Measurements from ENCODE around the gene SELE. TPM values are rescaled to one million over a fixed set of nuclear protein-coding genes. Genes with fewer than 3 reads are reported as not detected.
"Not testable (repeated sequence)": the region's sequence is repeated elsewhere in the genome, so short reads cannot be mapped to it uniquely, and the experiment has no call there.

Gene SELE
- total RNA-seq, 2 experiments from 2014 or later: not detected

- Mint-ChIP-seq H3K4me1 (peaks cover 92% of the 10 kb centered on the region), H3K27ac (peak overlapping the region; percentile 93), H3K27me3 (no peaks in the 10 kb centered on the region), H3K36me3 (peaks cover 85% of the 10 kb centered on the region), H3K4me3 (peak overlapping the region; percentile 29), H3K9me3 (peaks cover 5% of the 10 kb centered on the region)
- no peak for DNase-seq
Measured at GRCh38 chr1:169701261-169702005, 32.4 kb downstream of the SELE start.

- H3K27ac Mint-ChIP-seq: peak overlapping the region; percentile 85
- no peak for DNase-seq
- H3K4me1 Mint-ChIP-seq: peaks cover 91% of the 10 kb centered on the region
Measured at GRCh38 chr1:169699707-169700106, 34.2 kb downstream of the SELE start.

DNA sequence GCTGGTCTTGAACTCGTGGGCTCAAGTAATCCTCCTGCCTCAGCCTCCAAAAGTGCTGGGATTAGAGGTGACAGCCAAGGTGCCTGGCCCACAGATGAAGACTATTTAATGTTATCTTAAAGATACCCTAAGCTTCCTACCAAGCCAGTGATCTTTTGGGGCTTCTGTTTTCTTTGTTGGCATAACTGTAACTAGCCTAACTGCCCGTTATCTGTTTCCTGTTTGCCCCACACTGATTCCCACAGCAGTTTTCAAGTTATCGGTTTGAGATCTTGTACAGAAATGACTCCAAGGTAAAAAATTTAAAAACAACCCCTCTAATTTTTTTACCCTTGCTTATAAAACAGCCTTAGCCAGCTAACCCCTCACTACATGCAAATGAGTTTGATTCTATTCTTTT lies 34.9 kb downstream of the SELE start:
- Mint-ChIP-seq H3K9me3 (peaks cover 5% of the 10 kb centered on the region), H3K4me3 (no peak overlapping the region), H3K4me1 (peaks cover 92% of the 10 kb centered on the region), H3K27ac (peak overlapping the region; percentile 85), H3K27me3 (no peaks in the 10 kb centered on the region), H3K36me3 (peaks cover 83% of the 10 kb centered on the region)
- no peak for DNase-seq

More at GRCh38 chr1:169699707-169700106, 34.2 kb downstream of the SELE start:
- Mint-ChIP-seq H3K27me3 (no peaks in the 10 kb centered on the region), H3K9me3 (peaks cover 5% of the 10 kb centered on the region), H3K36me3 (peaks cover 83% of the 10 kb centered on the region), H3K4me3 (no peak overlapping the region)

- Mint-ChIP-seq H3K27me3 (no peaks in the 10 kb centered on the region), H3K27ac (peak overlapping the region; percentile 85), H3K4me3 (no peak overlapping the region), H3K4me1 (peaks cover 92% of the 10 kb centered on the region), H3K36me3 (peaks cover 78% of the 10 kb centered on the region), H3K9me3 (peaks cover 5% of the 10 kb centered on the region)
- DNase-seq: no peak
Measured at GRCh38 chr1:169697755-169698154, 36.1 kb downstream of the SELE start.

- Mint-ChIP-seq H3K36me3 (peaks cover 73% of the 10 kb centered on the region), H3K4me3 (peak overlapping the region; percentile 27)
Measured at GRCh38 chr1:169696273-169697100, 37.4 kb downstream of the SELE start.

DNA sequence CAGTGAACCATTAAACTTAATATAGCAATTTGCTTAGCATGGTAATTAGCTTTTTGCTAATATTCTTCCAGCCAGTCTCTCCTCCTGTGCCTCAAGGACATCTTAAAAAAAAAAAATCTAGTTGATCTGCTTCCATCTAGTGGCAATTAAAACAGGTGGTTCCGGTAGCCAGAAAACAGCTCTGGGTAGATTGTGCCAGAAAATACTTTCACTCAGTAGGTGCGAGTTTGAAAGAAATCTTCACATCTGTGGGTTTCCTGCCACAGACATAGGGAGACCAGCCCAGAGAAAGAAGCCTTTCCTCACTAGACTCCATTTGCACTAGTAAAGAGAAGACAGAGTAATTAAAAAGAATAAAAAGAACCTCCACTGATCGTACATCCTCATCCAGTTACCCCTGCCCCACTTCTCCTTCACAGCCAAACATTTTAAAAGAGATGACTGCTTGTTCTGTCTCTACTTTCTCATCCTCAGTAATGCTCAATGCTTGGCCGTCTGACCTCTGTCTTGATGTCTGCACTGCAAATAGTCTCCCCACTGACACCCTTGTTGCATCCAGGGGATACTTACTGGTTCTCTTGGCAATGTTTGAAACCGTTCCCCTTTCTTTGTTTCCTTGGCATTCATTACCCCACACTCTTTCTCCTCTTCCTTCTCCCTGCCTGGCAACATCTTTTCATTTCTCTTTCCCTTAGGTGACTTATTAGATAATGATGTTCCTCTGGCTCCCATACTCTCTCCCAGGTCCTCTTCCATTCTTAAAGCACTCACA lies 39.4 kb downstream of the SELE start:
- H3K4me1 Mint-ChIP-seq: peaks cover 94% of the 10 kb centered on the region
- H3K36me3 Mint-ChIP-seq: peaks cover 72% of the 10 kb centered on the region
- H3K9me3 Mint-ChIP-seq: no peaks in the 10 kb centered on the region
- peak overlapping the region; percentile 35 for H3K4me3 Mint-ChIP-seq
- H3K27me3 Mint-ChIP-seq: no peaks in the 10 kb centered on the region
- no peak for DNase-seq
- peak overlapping the region; percentile 98 for H3K27ac Mint-ChIP-seq

More at GRCh38 chr1:169696273-169697100, 37.4 kb downstream of the SELE start:
- peak overlapping the region; percentile 85 for H3K27ac Mint-ChIP-seq
- peaks cover 91% of the 10 kb centered on the region for H3K4me1 Mint-ChIP-seq
- H3K27me3 Mint-ChIP-seq: no peaks in the 10 kb centered on the region
- peaks cover 5% of the 10 kb centered on the region for H3K9me3 Mint-ChIP-seq
- no peak for DNase-seq

- Mint-ChIP-seq H3K4me1 (peaks cover 90% of the 10 kb centered on the region), H3K4me3 (peak overlapping the region; percentile 67), H3K9me3 (no peaks in the 10 kb centered on the region), H3K27me3 (no peaks in the 10 kb centered on the region), H3K36me3 (peaks cover 68% of the 10 kb centered on the region), H3K27ac (peak overlapping the region; percentile 98)
- DNase-seq: peak; percentile 47
Measured at GRCh38 chr1:169692756-169693460, 41.0 kb downstream of the SELE start.

- peak overlapping the region; percentile 94 for H3K27ac Mint-ChIP-seq
- no peaks in the 10 kb centered on the region for H3K9me3 Mint-ChIP-seq
- H3K4me3 Mint-ChIP-seq: peak overlapping the region; percentile 27
- H3K4me1 Mint-ChIP-seq: peaks cover 70% of the 10 kb centered on the region
- no peak for DNase-seq
- H3K27me3 Mint-ChIP-seq: no peaks in the 10 kb centered on the region
- peaks cover 56% of the 10 kb centered on the region for H3K36me3 Mint-ChIP-seq
Measured at GRCh38 chr1:169690489-169690888, 43.4 kb downstream of the SELE start.

GRCh38 chr1:169689395-169689794 lies 44.5 kb downstream of the SELE start:
- no peak overlapping the region for H3K27ac Mint-ChIP-seq
- peaks cover 59% of the 10 kb centered on the region for H3K4me1 Mint-ChIP-seq

DNA sequence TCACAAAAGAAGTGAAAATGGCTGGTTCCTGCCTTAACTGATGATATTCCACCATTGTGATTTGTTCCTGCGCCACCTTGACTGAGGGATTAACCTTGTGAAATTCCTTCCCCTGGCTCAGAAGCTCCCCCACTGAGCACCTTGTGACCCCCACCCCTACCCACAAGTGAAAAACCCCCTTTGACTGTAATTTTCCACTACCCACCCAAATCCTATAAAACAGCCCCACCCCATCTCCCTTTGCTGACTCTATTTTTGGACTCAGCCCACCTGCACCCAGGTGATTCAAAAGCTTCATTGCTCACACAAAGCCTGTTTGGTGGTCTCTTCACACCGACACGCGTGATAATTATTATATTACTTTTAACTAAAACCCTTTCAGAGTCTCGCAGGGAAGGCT lies 45.5 kb downstream of the SELE start:
- not testable (repeated sequence) for H3K27ac Mint-ChIP-seq, H3K27me3 Mint-ChIP-seq, DNase-seq, H3K9me3 Mint-ChIP-seq
- H3K36me3 Mint-ChIP-seq: peaks cover 37% of the 10 kb centered on the region
- H3K4me1 Mint-ChIP-seq: peaks cover 49% of the 10 kb centered on the region
- H3K4me3 Mint-ChIP-seq: peak overlapping the region; percentile 49

More at GRCh38 chr1:169689395-169689794, 44.5 kb downstream of the SELE start:
- Mint-ChIP-seq H3K27me3 (no peaks in the 10 kb centered on the region), H3K4me3 (peak overlapping the region; percentile 44), H3K36me3 (peaks cover 46% of the 10 kb centered on the region), H3K9me3 (no peaks in the 10 kb centered on the region)
- DNase-seq: no peak

DNA sequence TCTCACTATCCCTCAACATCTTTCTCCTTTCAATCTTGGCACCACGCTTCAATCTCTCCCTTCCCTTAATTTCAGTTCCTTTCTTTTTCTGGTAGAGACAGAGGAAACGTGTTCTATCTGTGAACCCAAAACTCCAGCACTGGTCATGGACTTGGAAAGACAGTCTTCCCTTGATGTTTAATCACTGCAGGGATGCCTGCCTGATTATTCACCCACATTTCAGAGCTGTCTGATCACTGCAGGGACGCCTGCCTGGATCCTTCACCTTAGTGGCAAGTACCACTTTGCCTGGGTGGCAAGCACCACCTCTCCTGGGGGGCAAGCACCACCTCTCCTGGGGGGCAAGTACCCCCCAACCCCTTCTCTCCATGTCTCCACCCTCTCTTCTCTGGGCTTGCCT lies 50.2 kb downstream of the SELE start:
- Mint-ChIP-seq H3K36me3 (peaks cover 7% of the 10 kb centered on the region), H3K4me3 (no peak overlapping the region), H3K4me1 (peaks cover 38% of the 10 kb centered on the region), H3K27me3 (no peaks in the 10 kb centered on the region), H3K27ac (no peak overlapping the region), H3K9me3 (peaks cover 4% of the 10 kb centered on the region)
- no peak for DNase-seq

DNA sequence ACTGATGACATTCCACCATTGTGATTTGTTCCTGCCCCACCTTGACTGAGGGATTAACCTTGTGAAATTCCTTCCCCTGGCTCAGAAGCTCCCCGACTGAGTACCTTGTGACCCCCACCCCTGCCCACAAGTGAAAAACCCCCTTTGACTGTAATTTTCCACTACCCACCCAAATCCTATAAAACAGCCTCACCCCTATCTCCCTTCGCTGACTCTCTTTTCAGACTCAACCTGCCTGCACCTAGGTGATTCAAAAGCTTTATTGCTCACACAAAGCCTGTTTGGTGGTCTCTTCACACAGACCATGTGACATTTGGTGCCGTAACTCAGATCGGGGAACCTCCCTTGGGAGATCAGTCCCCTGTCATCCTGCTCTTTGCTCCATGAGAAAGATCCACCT lies 50.7 kb downstream of the SELE start:
- not testable (repeated sequence) for H3K4me3 Mint-ChIP-seq, H3K27me3 Mint-ChIP-seq, H3K9me3 Mint-ChIP-seq, H3K36me3 Mint-ChIP-seq, H3K27ac Mint-ChIP-seq
- DNase-seq: peak; percentile 19
- peaks cover 35% of the 10 kb centered on the region for H3K4me1 Mint-ChIP-seq

GRCh38 chr1:169682071-169682470 lies 51.8 kb downstream of the SELE start:
- Mint-ChIP-seq H3K4me1 (peaks cover 44% of the 10 kb centered on the region), H3K9me3 (peaks cover 4% of the 10 kb centered on the region), H3K27ac (peak overlapping the region; percentile 87), H3K4me3 (no peak overlapping the region), H3K27me3 (no peaks in the 10 kb centered on the region), H3K36me3 (peaks cover 2% of the 10 kb centered on the region)
- DNase-seq: no peak

DNA sequence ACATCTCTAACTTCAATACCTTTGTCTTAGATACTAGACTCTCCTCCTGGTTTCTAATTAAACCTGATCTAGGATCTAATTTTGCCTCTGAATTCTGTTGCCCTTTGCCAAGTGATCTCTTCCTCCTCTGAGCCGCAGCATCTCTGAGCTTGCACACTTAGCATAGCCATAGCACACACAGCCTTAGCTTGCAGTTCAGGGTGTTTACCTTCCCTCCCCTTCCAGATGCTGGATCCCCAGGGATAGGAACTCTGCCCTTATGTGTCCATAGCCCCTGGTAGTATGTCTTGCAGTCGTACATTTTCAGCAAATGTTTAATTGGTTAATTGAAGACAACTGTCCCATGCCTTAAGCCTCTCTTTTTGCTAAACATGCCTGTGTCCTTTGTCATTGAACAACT lies 52.7 kb downstream of the SELE start:
- H3K36me3 Mint-ChIP-seq: peaks cover 2% of the 10 kb centered on the region
- no peaks in the 10 kb centered on the region for H3K27me3 Mint-ChIP-seq
- H3K27ac Mint-ChIP-seq: peak overlapping the region; percentile 87
- no peak for DNase-seq
- peak overlapping the region; percentile 33 for H3K4me3 Mint-ChIP-seq
- peaks cover 4% of the 10 kb centered on the region for H3K9me3 Mint-ChIP-seq
- peaks cover 53% of the 10 kb centered on the region for H3K4me1 Mint-ChIP-seq

All from activated naive CD8-positive, alpha-beta T cell treated with anti-CD3 and anti-CD28 coated beads for 36 hours (primary cell).